T-helper 17 cell (primary cell): ENCODE data around the gene LINC01488. TPM values are rescaled to one million over a fixed set of nuclear protein-coding genes. Genes with fewer than 3 reads are reported as not detected.

Experiments
- ATAC-seq: fragments of 150-1000 bp; cut with Tn5 transposase; 2 replicates; pipeline ENCODE4 v1.10.0; 2021; ENCODE audit warnings: mild to moderate bottlenecking, moderate library complexity
- DNase-seq, 3 donors: peaks; one replicate each; pipeline versions ENCODE4 v3.0.0 to v3.0.0-alpha.2; 2020 to 2021
- H3K9me3 ChIP-seq: one replicate; pipeline ENCODE4 v1.7.0; 2013; ENCODE audit warnings: low read length, mild to moderate bottlenecking; ENCODE audit not compliant: control insufficient read depth, poor library complexity, severe bottlenecking
- H3K27ac Mint-ChIP-seq: one replicate; pipeline ENCODE4 v1.8.0; 2022; ENCODE audit warnings: mild to moderate bottlenecking, moderate library complexity, mixed read lengths
- H3K27me3 Mint-ChIP-seq: one replicate; pipeline ENCODE4 v1.8.0; 2022; ENCODE audit warnings: mixed read lengths
- H3K36me3 Mint-ChIP-seq: one replicate; pipeline ENCODE4 v1.8.0; 2022; ENCODE audit warnings: low read depth, mixed read lengths
- H3K4me1 Mint-ChIP-seq: one replicate; pipeline ENCODE4 v1.8.0; 2022; ENCODE audit warnings: mild to moderate bottlenecking, mixed read lengths
- H3K4me3 Mint-ChIP-seq: one replicate; pipeline ENCODE4 v1.8.0; 2022; ENCODE audit warnings: mild to moderate bottlenecking, moderate library complexity, mixed read lengths
- total RNA-seq, 4 donors: library from RNA in 2 of 4; stranded (reverse) in 2 of 4; gene quantifications; one replicate each; pipeline ENCODE4 v1.2.3 and lab custom pipeline; 2022 to 2026

Gene LINC01488
- total RNA-seq, 2 donors from 2014 or later = not detected

DNA sequence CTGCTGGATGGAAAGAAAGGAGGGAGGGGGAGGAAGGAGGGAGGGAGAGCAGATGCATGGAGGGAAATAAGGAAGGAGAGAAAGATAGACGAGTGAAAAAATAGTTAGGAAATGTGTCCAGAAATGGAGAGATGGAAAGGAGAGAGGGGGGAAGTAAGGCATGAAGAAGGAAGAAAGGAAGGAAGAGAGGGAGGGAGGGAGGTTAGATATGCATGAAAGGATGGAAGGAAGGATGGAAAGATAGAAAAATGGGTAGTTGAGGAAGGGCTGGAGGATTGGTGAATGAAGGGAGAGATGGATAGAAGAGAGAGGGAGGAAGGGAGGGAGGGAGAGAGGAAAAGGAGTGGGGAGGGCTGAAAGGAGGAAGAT is 19.6 kb downstream of the LINC01488 start:
- no peaks in the 10 kb centered on the region for H3K9me3 ChIP-seq
- ATAC-seq = no peak
- DNase-seq = no peak
- Mint-ChIP-seq H3K36me3 (no peaks in the 10 kb centered on the region), H3K27me3 (peaks cover 14% of the 10 kb centered on the region), H3K27ac (no peak overlapping the region), H3K4me3 (no peak overlapping the region), H3K4me1 (peaks cover 10% of the 10 kb centered on the region)

DNA sequence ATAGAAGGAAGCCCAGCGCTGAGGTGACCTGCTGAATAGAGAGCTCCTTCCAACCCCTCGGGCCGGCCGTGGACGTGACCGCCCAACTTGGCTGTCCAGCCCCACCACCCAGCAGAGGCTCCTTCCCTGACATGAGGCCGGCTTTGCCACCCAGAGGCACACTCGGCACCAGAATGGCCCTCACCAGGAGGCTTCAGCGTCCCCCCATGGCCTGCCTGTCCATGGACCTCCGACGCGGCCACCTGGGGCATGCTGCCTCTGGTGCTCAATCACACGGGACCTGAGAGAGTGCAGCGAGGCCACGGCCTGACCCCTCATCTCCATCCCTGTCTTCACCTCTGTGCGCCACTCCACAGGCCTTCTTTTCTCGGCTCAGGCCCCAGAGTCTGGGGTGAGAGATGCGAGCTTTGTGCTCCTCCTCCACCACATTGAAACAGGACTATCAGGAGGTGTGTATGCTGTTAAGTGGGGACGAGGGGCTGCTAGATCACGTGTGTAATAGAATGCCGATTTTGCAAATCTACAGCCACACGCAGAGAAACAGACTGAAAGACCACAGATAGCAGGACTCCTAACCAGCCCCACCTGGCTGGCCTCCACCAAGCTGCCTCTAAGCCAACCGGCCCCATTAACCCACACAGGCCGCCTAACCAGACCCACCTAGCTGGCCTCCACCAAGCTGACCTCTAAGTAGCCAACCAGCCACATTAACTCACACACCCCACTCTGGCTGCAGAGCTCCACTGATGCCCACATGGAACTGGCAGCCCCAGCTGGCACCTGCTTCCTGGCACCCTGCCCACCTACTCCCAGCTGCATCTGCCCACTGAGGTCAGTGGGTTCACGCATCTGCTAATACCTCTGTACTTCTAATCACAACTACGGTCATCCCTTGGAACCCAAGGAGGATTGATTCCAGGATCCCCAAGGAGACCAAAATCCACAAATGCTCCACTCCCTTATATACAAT is 20.7 kb downstream of the LINC01488 start:
- ATAC-seq (no peak), DNase-seq (no peak)
- Mint-ChIP-seq H3K27me3 (peaks cover 14% of the 10 kb centered on the region), H3K4me3 (no peak overlapping the region), H3K4me1 (peaks cover 10% of the 10 kb centered on the region), H3K36me3 (no peaks in the 10 kb centered on the region), H3K27ac (no peak overlapping the region)
- no peaks in the 10 kb centered on the region for H3K9me3 ChIP-seq

DNA sequence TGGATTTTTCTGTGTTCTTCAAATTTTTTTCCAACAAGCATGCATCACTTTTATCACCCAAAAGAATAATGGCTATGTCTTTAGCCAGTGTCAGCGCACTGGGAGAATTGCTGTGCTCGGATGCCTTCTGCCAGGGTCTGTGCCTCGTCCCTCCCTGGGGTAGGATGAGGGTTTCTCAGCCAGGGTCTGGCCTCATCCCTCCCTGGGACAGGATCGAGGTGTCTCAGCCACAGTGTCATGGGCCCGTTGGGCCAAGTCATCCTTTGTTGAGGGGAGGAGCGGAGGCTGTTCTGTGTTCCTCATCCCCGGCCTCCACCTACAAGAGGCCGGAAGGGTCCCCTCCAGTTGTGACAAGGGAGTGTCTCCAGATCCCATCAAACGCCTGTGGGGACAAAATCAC is 22.7 kb downstream of the LINC01488 start:
- Mint-ChIP-seq H3K4me1 (peaks cover 12% of the 10 kb centered on the region), H3K27ac (no peak overlapping the region), H3K4me3 (no peak overlapping the region), H3K36me3 (no peaks in the 10 kb centered on the region), H3K27me3 (peaks cover 14% of the 10 kb centered on the region)
- ATAC-seq (no peak), DNase-seq (no peak)
- H3K9me3 ChIP-seq = no peaks in the 10 kb centered on the region

- Mint-ChIP-seq H3K4me1 (peaks cover 12% of the 10 kb centered on the region), H3K27ac (no peak overlapping the region), H3K4me3 (no peak overlapping the region), H3K27me3 (peaks cover 18% of the 10 kb centered on the region), H3K36me3 (no peaks in the 10 kb centered on the region)
- no peaks in the 10 kb centered on the region for H3K9me3 ChIP-seq
- DNase-seq (no peak), ATAC-seq (no peak)
Measured at GRCh38 chr11:69504576-69505335, 23.3 kb downstream of the LINC01488 start.

DNA sequence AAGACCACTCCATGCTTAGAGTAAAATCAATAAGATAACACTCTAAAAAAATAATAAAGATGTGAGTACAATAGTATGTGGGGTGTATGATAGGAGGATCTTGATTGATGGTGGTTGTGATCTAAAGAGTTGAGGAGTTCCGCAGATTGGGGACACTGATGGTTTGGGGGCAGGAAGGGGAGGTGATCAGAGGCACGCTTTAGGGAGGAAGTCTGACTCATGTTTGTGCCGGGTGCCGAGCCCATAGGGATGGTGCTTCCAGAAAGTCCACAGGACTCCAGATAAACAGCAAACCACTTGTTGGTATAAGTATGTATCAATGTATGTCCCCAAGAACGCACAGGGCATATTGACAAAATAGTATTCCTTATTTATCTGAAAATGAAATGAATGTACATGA is 27.5 kb downstream of the LINC01488 start:
- no peaks in the 10 kb centered on the region for H3K36me3 Mint-ChIP-seq
- ATAC-seq (no peak), DNase-seq (no peak)
- no peak overlapping the region for H3K27ac Mint-ChIP-seq
- H3K4me3 Mint-ChIP-seq = no peak overlapping the region
- peaks cover 5% of the 10 kb centered on the region for H3K4me1 Mint-ChIP-seq
- peaks cover 21% of the 10 kb centered on the region for H3K27me3 Mint-ChIP-seq
- no peaks in the 10 kb centered on the region for H3K9me3 ChIP-seq

DNA sequence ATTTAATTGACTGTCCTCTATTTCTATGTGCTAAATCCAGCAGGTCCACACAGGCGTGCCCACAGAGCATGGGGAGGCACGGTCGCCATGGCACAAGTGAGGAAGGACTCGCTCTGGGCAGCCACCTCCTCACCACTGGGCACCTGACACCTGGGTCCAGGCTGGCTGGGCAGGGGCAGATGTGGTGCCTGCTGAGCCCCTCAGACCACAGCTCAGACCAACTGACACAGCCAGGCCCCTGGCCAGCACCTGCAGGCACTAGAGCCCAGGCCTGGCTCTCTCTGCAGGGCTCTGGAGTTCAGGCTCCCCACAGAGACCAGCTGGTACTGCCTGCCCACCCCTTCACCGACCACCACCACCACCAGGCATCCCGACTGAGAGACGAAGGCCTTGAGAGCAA is 27.9 kb downstream of the LINC01488 start:
- Mint-ChIP-seq H3K4me3 (no peak overlapping the region), H3K27ac (no peak overlapping the region), H3K27me3 (peaks cover 21% of the 10 kb centered on the region), H3K36me3 (no peaks in the 10 kb centered on the region), H3K4me1 (peaks cover 5% of the 10 kb centered on the region)
- no peak for DNase-seq
- ATAC-seq = no peak
- H3K9me3 ChIP-seq = no peaks in the 10 kb centered on the region

DNA sequence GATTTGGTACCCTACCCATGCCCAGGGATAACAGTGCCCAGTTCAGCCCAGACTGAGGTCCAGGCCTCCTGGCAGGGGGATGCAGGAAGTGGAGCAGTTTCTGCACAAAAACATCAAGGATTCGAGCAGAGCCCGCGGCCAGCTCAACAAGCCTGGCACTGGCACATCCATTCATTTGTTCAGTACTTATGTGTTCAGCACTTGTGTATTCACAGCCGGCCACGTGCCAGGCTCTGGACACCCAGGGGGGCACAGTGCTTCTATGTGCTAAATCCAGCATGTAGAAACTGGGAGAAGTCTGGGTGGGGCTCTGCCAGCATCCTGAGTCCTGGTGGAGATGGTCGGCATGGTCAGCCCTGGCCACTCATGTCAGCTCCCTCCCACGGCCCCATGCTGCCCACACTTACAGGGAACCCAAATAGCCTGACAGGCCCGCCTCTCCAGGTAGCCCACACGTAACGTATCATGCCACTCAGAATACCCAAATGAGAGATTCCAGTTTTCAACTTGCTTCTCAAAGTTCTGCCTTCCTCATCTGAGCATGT is 28.5 kb downstream of the LINC01488 start:
- Mint-ChIP-seq H3K36me3 (no peaks in the 10 kb centered on the region), H3K4me1 (peaks cover 5% of the 10 kb centered on the region), H3K27me3 (peaks cover 15% of the 10 kb centered on the region), H3K27ac (no peak overlapping the region), H3K4me3 (no peak overlapping the region)
- DNase-seq = no peak
- no peaks in the 10 kb centered on the region for H3K9me3 ChIP-seq
- no peak for ATAC-seq

GRCh38 chr11:69510471-69511357 is 29.3 kb downstream of the LINC01488 start:
- peaks cover 13% of the 10 kb centered on the region for H3K27me3 Mint-ChIP-seq
- H3K4me1 Mint-ChIP-seq = peaks cover 5% of the 10 kb centered on the region
- no peak for DNase-seq
- no peaks in the 10 kb centered on the region for H3K9me3 ChIP-seq
- H3K4me3 Mint-ChIP-seq = no peak overlapping the region
- no peak for ATAC-seq
- no peaks in the 10 kb centered on the region for H3K36me3 Mint-ChIP-seq
- H3K27ac Mint-ChIP-seq = no peak overlapping the region

DNA sequence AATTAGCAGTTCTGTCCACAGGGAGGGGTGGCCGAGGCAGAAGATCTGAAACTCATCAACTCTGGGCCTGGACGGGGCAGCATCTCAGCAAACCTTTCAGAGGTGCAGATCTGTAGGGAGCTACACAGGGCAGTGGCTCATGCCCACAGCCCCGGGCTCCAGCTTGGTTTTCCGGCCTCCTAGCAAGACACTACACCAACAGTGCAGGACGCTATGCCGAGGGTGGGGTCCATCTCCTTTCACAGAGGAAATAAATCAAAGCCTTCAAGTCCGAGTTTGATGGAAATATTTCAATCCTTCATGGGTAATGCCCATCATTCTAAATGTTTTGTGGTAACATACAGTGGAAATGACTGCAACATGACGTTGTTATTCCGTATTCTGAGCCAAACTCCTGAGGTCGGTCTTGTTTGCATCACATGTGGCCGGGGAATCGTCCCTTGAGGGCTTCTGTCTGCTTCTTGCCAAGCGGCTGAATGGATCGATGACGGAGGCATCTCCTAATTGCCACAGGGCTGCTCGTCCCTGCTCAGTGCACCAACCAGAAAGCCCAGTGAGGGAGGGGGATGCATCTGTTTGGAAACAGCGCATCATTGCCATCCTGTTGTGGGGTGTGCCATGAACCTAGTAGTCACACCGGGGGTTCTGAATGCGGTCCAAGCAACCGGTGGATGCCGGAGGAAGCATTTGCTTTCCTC is 30.0 kb downstream of the LINC01488 start:
- Mint-ChIP-seq H3K4me1 (peaks cover 5% of the 10 kb centered on the region), H3K27ac (no peak overlapping the region), H3K27me3 (peaks cover 13% of the 10 kb centered on the region), H3K4me3 (no peak overlapping the region), H3K36me3 (no peaks in the 10 kb centered on the region)
- no peak for DNase-seq
- no peaks in the 10 kb centered on the region for H3K9me3 ChIP-seq
- ATAC-seq = no peak

GRCh38 chr11:69512136-69512535 is 30.7 kb downstream of the LINC01488 start:
- no peak for DNase-seq
- Mint-ChIP-seq H3K4me1 (peaks cover 5% of the 10 kb centered on the region), H3K4me3 (no peak overlapping the region), H3K27ac (no peak overlapping the region), H3K36me3 (no peaks in the 10 kb centered on the region), H3K27me3 (peaks cover 14% of the 10 kb centered on the region)
- H3K9me3 ChIP-seq = no peaks in the 10 kb centered on the region
- ATAC-seq = no peak

DNA sequence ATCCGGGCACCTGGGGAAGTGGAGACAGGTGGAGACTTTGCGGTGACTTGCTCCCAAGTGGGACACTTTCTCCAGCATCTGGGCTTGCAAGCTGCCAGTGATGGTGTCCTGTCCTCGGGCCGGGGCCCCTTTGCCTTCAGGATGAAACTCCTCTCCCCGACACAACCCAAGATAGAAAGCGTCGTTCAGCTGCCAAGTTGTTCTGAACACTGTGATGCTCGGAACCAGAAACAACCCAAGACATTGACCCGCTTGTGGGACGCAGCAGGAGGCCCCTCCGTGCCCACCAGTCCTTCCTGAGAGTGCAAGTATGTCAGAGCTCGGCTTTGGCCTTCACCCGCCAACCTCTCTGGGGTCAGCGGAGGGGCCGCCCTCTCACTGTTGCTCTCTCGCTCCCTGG is 31.3 kb downstream of the LINC01488 start:
- H3K9me3 ChIP-seq = no peaks in the 10 kb centered on the region
- no peak for ATAC-seq
- no peak overlapping the region for H3K27ac Mint-ChIP-seq
- no peak for DNase-seq
- H3K4me3 Mint-ChIP-seq = no peak overlapping the region
- H3K27me3 Mint-ChIP-seq = peaks cover 18% of the 10 kb centered on the region
- H3K36me3 Mint-ChIP-seq = no peaks in the 10 kb centered on the region
- H3K4me1 Mint-ChIP-seq = peaks cover 5% of the 10 kb centered on the region

DNA sequence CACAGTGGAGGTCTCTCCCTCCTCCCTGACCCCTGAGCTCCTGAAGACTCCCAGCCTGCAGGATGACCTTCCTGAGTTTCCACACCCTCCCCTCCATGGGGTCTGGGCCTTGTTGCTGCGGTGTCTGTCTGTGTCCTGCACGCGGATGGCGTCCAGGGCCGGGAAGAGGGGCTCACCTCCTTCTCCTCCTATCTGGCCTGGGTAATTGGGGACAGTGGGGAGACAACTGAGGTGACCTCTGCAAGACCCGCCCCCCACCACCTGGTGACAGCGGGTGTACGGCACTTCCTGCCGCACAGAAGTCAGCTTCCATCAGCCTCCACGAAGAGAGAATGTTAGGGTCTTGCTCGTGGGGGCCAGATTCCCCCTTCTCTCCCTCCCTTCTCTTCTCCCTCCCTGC is 31.7 kb downstream of the LINC01488 start:
- no peak overlapping the region for H3K27ac Mint-ChIP-seq
- no peaks in the 10 kb centered on the region for H3K9me3 ChIP-seq
- DNase-seq (no peak), ATAC-seq (no peak)
- H3K36me3 Mint-ChIP-seq = no peaks in the 10 kb centered on the region
- H3K4me1 Mint-ChIP-seq = peaks cover 5% of the 10 kb centered on the region
- H3K4me3 Mint-ChIP-seq = no peak overlapping the region
- H3K27me3 Mint-ChIP-seq = peaks cover 18% of the 10 kb centered on the region
